H9 (cell line): ENCODE measurements around the gene OR2Y1. TPM values are rescaled to one million over a fixed set of nuclear protein-coding genes. Genes with fewer than 3 reads are reported as not detected.

ENCODE experiments used
- DNase-seq: peaks from one replicate; pipeline ENCODE4 v3.0.0-alpha.2; 2017
- H2AFZ ChIP-seq: one replicate; pipeline ENCODE4 v1.6.1; 2013; ENCODE audit warnings: mild to moderate bottlenecking, low read length, control low read depth, moderate library complexity
- H2AK5ac ChIP-seq: 2 replicates; pipeline ENCODE4 v1.6.1; 2013; ENCODE audit warnings: low read length, control low read depth, mixed read lengths; ENCODE audit not compliant: insufficient read length
- H2BK120ac ChIP-seq: one replicate; pipeline ENCODE4 v1.6.1; 2013; ENCODE audit warnings: low read depth, mild to moderate bottlenecking, low read length, control low read depth, inconsistent platforms; ENCODE audit not compliant: poor library complexity, severe bottlenecking
- H2BK12ac ChIP-seq: 2 replicates; pipeline ENCODE4 v1.6.1; 2013; ENCODE audit warnings: low read length, control low read depth, mixed read lengths, low read depth; ENCODE audit not compliant: insufficient read length
- H2BK15ac ChIP-seq: 2 replicates; pipeline ENCODE4 v1.6.1; 2013; ENCODE audit warnings: low read depth, low read length, control low read depth
- H2BK20ac ChIP-seq: one replicate; pipeline ENCODE4 v1.6.1; 2013; ENCODE audit warnings: low read depth, mild to moderate bottlenecking, low read length, control low read depth, inconsistent platforms; ENCODE audit not compliant: poor library complexity, severe bottlenecking
- H2BK5ac ChIP-seq: 2 replicates; pipeline ENCODE4 v1.6.1; 2013; ENCODE audit warnings: low read length, control low read depth, mixed read lengths; ENCODE audit not compliant: insufficient read length
- H3K14ac ChIP-seq: 2 replicates; pipeline ENCODE4 v1.6.1; 2013; ENCODE audit warnings: low read length, control low read depth; ENCODE audit not compliant: insufficient read depth
- H3K18ac ChIP-seq: 2 replicates; pipeline ENCODE4 v1.6.1; 2013; ENCODE audit warnings: low read depth, mild to moderate bottlenecking, mixed read lengths, low read length, control low read depth; ENCODE audit not compliant: insufficient read length
- H3K23ac ChIP-seq: 2 replicates; pipeline ENCODE4 v1.6.1; 2013; ENCODE audit warnings: low read length, control low read depth, mixed read lengths, low read depth; ENCODE audit not compliant: insufficient read length
- H3K23me2 ChIP-seq: 2 replicates; pipeline ENCODE4 v1.6.1; 2013; ENCODE audit warnings: low read depth, mild to moderate bottlenecking, mixed read lengths, low read length, control low read depth; ENCODE audit not compliant: insufficient read length, poor library complexity, severe bottlenecking
- H3K27ac ChIP-seq: 2 replicates; pipeline ENCODE4 v1.5.1; 2013; ENCODE audit warnings: low read length, control low read depth, mixed read lengths, low read depth; ENCODE audit not compliant: insufficient read length
- H3K27me3 ChIP-seq: 2 replicates; pipeline ENCODE4 v1.6.1; 2013; ENCODE audit warnings: low read length, control low read depth, inconsistent platforms; ENCODE audit not compliant: insufficient read depth
- H3K4ac ChIP-seq: 2 replicates; pipeline ENCODE4 v1.6.1; 2013; ENCODE audit warnings: low read depth, mild to moderate bottlenecking, control low read depth, inconsistent platforms, low read length, moderate library complexity
- H3K4me1 ChIP-seq: 2 replicates; pipeline ENCODE4 v1.6.1; 2013; ENCODE audit warnings: low read length, control low read depth, inconsistent platforms; ENCODE audit not compliant: insufficient read depth
- H3K4me2 ChIP-seq: 2 replicates; pipeline ENCODE4 v1.6.1; 2013; ENCODE audit warnings: low read length, control low read depth, mixed read lengths; ENCODE audit not compliant: insufficient read length, insufficient read depth
- H3K56ac ChIP-seq: 2 replicates; pipeline ENCODE4 v1.6.1; 2013; ENCODE audit warnings: low read depth, mild to moderate bottlenecking, mixed read lengths, low read length, control low read depth; ENCODE audit not compliant: insufficient read length
- H3K79me1 ChIP-seq: 2 replicates; pipeline ENCODE4 v1.6.1; 2013; ENCODE audit warnings: low read depth, mild to moderate bottlenecking, moderate library complexity, low read length, control low read depth, inconsistent platforms; ENCODE audit not compliant: insufficient read depth, poor library complexity, severe bottlenecking
- H3K79me2 ChIP-seq: 2 replicates; pipeline ENCODE4 v1.6.1; 2013; ENCODE audit warnings: low read length, control low read depth, inconsistent platforms; ENCODE audit not compliant: insufficient read depth
- H3K9ac ChIP-seq: 2 replicates; pipeline ENCODE4 v1.6.1; 2013; ENCODE audit warnings: low read length, control low read depth, mixed read lengths; ENCODE audit not compliant: insufficient read length; ENCODE audit errors: extremely low read depth
- H3K9me3 ChIP-seq: one replicate; pipeline ENCODE4 v1.6.1; 2013; ENCODE audit warnings: low read depth, low read length, inconsistent platforms; ENCODE audit not compliant: control insufficient read depth
- H3T11ph ChIP-seq: one replicate; pipeline ENCODE4 v1.6.1; 2013; ENCODE audit warnings: mild to moderate bottlenecking, low read length, control low read depth, inconsistent platforms
- H4K20me1 ChIP-seq: one replicate; pipeline ENCODE4 v1.6.1; 2013; ENCODE audit not compliant: control insufficient read depth, insufficient read length, insufficient read depth
- H4K5ac ChIP-seq: 2 replicates; pipeline ENCODE4 v1.6.1; 2013; ENCODE audit warnings: low read depth, mild to moderate bottlenecking, mixed read lengths, low read length, control low read depth; ENCODE audit not compliant: insufficient read length
- H4K8ac ChIP-seq: replicated peaks from 2 replicates; pipeline ENCODE4 v1.6.1; 2013; ENCODE audit warnings: low read length, control low read depth, mixed read lengths, low read depth; ENCODE audit not compliant: insufficient read length
- H4K91ac ChIP-seq: 2 replicates; pipeline ENCODE4 v1.6.1; 2013; ENCODE audit warnings: low read depth, mild to moderate bottlenecking, moderate library complexity, mixed read lengths, low read length, control low read depth; ENCODE audit not compliant: insufficient read length
- H3K27ac Mint-ChIP-seq, 3 experiments: 2 replicates in 2 of 3; 3 replicates in 1 of 3; pipeline ENCODE4 v1.8.0; 2020 to 2021; ENCODE audit warnings: mixed read lengths in 3 of 3, mild to moderate bottlenecking in 1 of 3, moderate library complexity in 1 of 3
- H3K27me3 Mint-ChIP-seq: 2 replicates; pipeline ENCODE4 v1.8.0; 2021; ENCODE audit warnings: low read depth, mild to moderate bottlenecking, moderate library complexity, mixed read lengths
- H3K36me3 Mint-ChIP-seq, 3 experiments: 2 replicates in 2 of 3; 3 replicates in 1 of 3; pipeline ENCODE4 v1.8.0; 2020 to 2021; ENCODE audit warnings: low read depth in 3 of 3, mixed read lengths in 3 of 3; ENCODE audit not compliant: insufficient read depth in 1 of 3
- H3K4me1 Mint-ChIP-seq, 2 experiments: 2 replicates each; pipeline ENCODE4 v1.8.0; 2020; ENCODE audit warnings: mixed read lengths in 2 of 2
- H3K4me3 Mint-ChIP-seq, 2 experiments: 2 replicates in 1 of 2; 3 replicates in 1 of 2; pipeline ENCODE4 v1.8.0; 2020 to 2021; ENCODE audit warnings: mild to moderate bottlenecking in 2 of 2, mixed read lengths in 2 of 2, moderate library complexity in 1 of 2
- H3K9me3 Mint-ChIP-seq, 2 experiments: 2 replicates in 1 of 2; 3 replicates in 1 of 2; pipeline ENCODE4 v1.8.0; 2020; ENCODE audit warnings: mild to moderate bottlenecking in 2 of 2, mixed read lengths in 2 of 2, moderate library complexity in 1 of 2
- WGBS: extraction: QIAGEN DNeasy Blood & Tissue Kit; methylation state at CpG from one replicate; pipeline ENCODE4 v1.1.7; 2013; ENCODE audit warnings: missing lambda C conversion rate, low lambda C conversion rate, mixed read lengths; ENCODE audit not compliant: insufficient read length; ENCODE audit errors: extremely low coverage; 5-methylcytosine and 5-hydroxymethylcytosine counted together
- total RNA-seq: library from RNA; stranded (reverse); gene quantifications from 2 replicates; pipeline ENCODE4 v1.2.1, GENCODE V29; 2021
- TF ChIP-seq, protein P1 (sequence below): fragments of 200-600 bp; sonication (generic); conservative IDR thresholded peaks from 3 replicates; pipeline ENCODE4 v1.8.0; 2021; ENCODE audit warnings: antibody characterized with exemption, mild to moderate bottlenecking

The OR2Y1 gene
- total RNA-seq, 1 experiment from 2014 or later = not detected

- Histone ChIP-seq H3K79me1 (no peaks in the 10 kb centered on the region), H2BK20ac (no peak overlapping the region), H3K18ac (no peak overlapping the region), H2BK120ac (no peak overlapping the region), H2BK5ac (no peak overlapping the region), H2AFZ (no peak overlapping the region), H3K79me2 (no peaks in the 10 kb centered on the region), H2BK12ac (no peak overlapping the region), H3K9ac (no peak overlapping the region), H4K20me1 (no peaks in the 10 kb centered on the region), H3K4me1 (no peaks in the 10 kb centered on the region), H3K23ac (no peak overlapping the region), H3T11ph (no peak overlapping the region), H4K5ac (no peak overlapping the region), H3K56ac (no peak overlapping the region), H3K27ac (no peak overlapping the region), H3K23me2 (no peaks in the 10 kb centered on the region), H3K4me2 (no peak overlapping the region), H2BK15ac (no peak overlapping the region), H2AK5ac (no peak overlapping the region), H4K8ac (no peak overlapping the region), H4K91ac (no peak overlapping the region), H3K14ac (no peak overlapping the region), H3K4ac (no peak overlapping the region), H3K27me3 (no peaks in the 10 kb centered on the region), H3K9me3 (no peaks in the 10 kb centered on the region)
- no CpG with 5 or more reads among the region's 2 CpGs for WGBS
- H3K9me3 Mint-ChIP-seq = peaks cover 19 to 24% of the 10 kb centered on the region in 2 experiments; a peak in 4 of 5 replicates
- no peaks in the 10 kb centered on the region for H3K4me1 Mint-ChIP-seq
- TF ChIP-seq, protein P1, sequence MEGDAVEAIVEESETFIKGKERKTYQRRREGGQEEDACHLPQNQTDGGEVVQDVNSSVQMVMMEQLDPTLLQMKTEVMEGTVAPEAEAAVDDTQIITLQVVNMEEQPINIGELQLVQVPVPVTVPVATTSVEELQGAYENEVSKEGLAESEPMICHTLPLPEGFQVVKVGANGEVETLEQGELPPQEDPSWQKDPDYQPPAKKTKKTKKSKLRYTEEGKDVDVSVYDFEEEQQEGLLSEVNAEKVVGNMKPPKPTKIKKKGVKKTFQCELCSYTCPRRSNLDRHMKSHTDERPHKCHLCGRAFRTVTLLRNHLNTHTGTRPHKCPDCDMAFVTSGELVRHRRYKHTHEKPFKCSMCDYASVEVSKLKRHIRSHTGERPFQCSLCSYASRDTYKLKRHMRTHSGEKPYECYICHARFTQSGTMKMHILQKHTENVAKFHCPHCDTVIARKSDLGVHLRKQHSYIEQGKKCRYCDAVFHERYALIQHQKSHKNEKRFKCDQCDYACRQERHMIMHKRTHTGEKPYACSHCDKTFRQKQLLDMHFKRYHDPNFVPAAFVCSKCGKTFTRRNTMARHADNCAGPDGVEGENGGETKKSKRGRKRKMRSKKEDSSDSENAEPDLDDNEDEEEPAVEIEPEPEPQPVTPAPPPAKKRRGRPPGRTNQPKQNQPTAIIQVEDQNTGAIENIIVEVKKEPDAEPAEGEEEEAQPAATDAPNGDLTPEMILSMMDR = no peak
- peaks cover 10% of the 10 kb centered on the region for H3K27me3 Mint-ChIP-seq
- DNase-seq = no peak
- no peaks in the 10 kb centered on the region; a peak in 1 of 7 replicates for H3K36me3 Mint-ChIP-seq
- H3K4me3 Mint-ChIP-seq = no peak overlapping the region
- H3K27ac Mint-ChIP-seq = no peak overlapping the region
Measured at GRCh38 chr5:180755601-180756000, 15.7 kb upstream of the OR2Y1 start.
